ENCODE measurements around the gene MSLN.

- TF ChIP-seq CTCF (IDR thresholded peaks at IDR 0.05; ENCODE audit: borderline replicate concordance, extremely low read depth, low read length, poor library complexity, severe bottlenecking): no peak
- no peak for TF ChIP-seq EZH2 (IDR thresholded peaks at IDR 0.05; ENCODE audit: borderline replicate concordance, low read depth, low read length, severe bottlenecking)
Measured at GRCh38 chr16:726188-726437, 34.4 kb upstream of the MSLN start.
